ENCODE data around the gene POLK.
A peak's percentile ranks its signal among the peaks of the same experiment; 100 is the strongest.

POLK gene

GRCh38 chr5:75611311-75612225 lies 99.9 kb downstream of the POLK start, which contains the start of gene ANKDD1B:
TSS of gene ANKDD1B (plus strand) at chr5:75611453. CDS start at chr5:75611635, 182 bp downstream.
- peak; percentile 2 for DNase-seq (ENCODE audit: low spot score)

- DNase-seq (ENCODE audit: low spot score), result no peak
Observed at GRCh38 chr5:75612226-75612569, 100.5 kb downstream of the POLK start.

GRCh38 chr5:75612901-75613300 lies 101.2 kb downstream of the POLK start:
- no peak for DNase-seq (ENCODE audit: low spot score)

GRCh38 chr5:75614176-75614575 lies 102.5 kb downstream of the POLK start:
- no peak for DNase-seq (ENCODE audit: low spot score)

- no peak for DNase-seq (ENCODE audit: low spot score)
Observed at GRCh38 chr5:75616371-75616881, 104.7 kb downstream of the POLK start.

GRCh38 chr5:75616971-75617621 lies 105.4 kb downstream of the POLK start:
- DNase-seq (ENCODE audit: low spot score), result no peak

GRCh38 chr5:75617736-75618352 lies 106.2 kb downstream of the POLK start:
- DNase-seq (ENCODE audit: low spot score), result no peak

GRCh38 chr5:75620184-75620959 lies 108.7 kb downstream of the POLK start:
- no peak for DNase-seq (ENCODE audit: low spot score)

- DNase-seq (ENCODE audit: low spot score), result no peak
Observed at GRCh38 chr5:75622564-75622963, 110.9 kb downstream of the POLK start.

- no peak for DNase-seq (ENCODE audit: low spot score)
Observed at GRCh38 chr5:75623846-75624245, 112.2 kb downstream of the POLK start.

- no peak for DNase-seq (ENCODE audit: low spot score)
Observed at GRCh38 chr5:75626959-75627358, 115.3 kb downstream of the POLK start.

- DNase-seq (ENCODE audit: low spot score), result no peak
Observed at GRCh38 chr5:75627801-75628200, 116.1 kb downstream of the POLK start.

- DNase-seq (ENCODE audit: low spot score), result no peak
Observed at GRCh38 chr5:75630875-75631274, 119.2 kb downstream of the POLK start.

GRCh38 chr5:75632321-75632720 lies 120.6 kb downstream of the POLK start:
- DNase-seq (ENCODE audit: low spot score), result no peak

- no peak for DNase-seq (ENCODE audit: low spot score)
Observed at GRCh38 chr5:75637949-75638348, 126.3 kb downstream of the POLK start.

- no peak for DNase-seq (ENCODE audit: low spot score)
Observed at GRCh38 chr5:75639535-75640311, 128.0 kb downstream of the POLK start.

- DNase-seq (ENCODE audit: low spot score), result no peak
Observed at GRCh38 chr5:75640395-75640794, 128.7 kb downstream of the POLK start.

GRCh38 chr5:75640826-75641225 lies 129.1 kb downstream of the POLK start:
- no peak for DNase-seq (ENCODE audit: low spot score)

- DNase-seq (ENCODE audit: low spot score), result no peak
Observed at GRCh38 chr5:75648712-75649111, 137.0 kb downstream of the POLK start.
